ENCODE measurements around the gene C2orf69.

Gene C2orf69

GRCh38 chr2:199955007-199955338 lies 43.9 kb downstream of the C2orf69 start:
- Histone ChIP-seq H3K9me3 (ENCODE audit: low read length) (no peaks in the 10 kb centered on the region), H4K20me1 (ENCODE audit: insufficient read depth, low read length) (no peaks in the 10 kb centered on the region), H3K27me3 (ENCODE audit: insufficient read depth, low read length) (no peaks in the 10 kb centered on the region), H3K4me2 (ENCODE audit: low read length) (peak overlapping the region; percentile 96), H3K9me2 (ENCODE audit: low read depth, low read length) (no peaks in the 10 kb centered on the region), H2AFZ (ENCODE audit: low read length) (no peak overlapping the region; the same call in 1 of the 2 replicates), H3F3A (ENCODE audit: insufficient read depth, low read length) (no peaks in the 10 kb centered on the region), H3K4me1 (ENCODE audit: insufficient read depth, low read length, severe bottlenecking) (peaks cover 41% of the 10 kb centered on the region), H3K27ac (ENCODE audit: low read depth, low read length, poor library complexity, severe bottlenecking) (peak overlapping the region; percentile 67), H3K36me3 (ENCODE audit: insufficient read depth, low read length) (peaks cover 23% of the 10 kb centered on the region), H3K9ac (ENCODE audit: low read length) (peak overlapping the region; percentile 90), H3K79me2 (ENCODE audit: insufficient read depth, low read length) (peaks cover 40% of the 10 kb centered on the region), H3K4me3 (ENCODE audit: low read depth, low read length, poor library complexity, severe bottlenecking) (peak overlapping the region; percentile 99)
- TF ChIP-seq EZH2 (IDR thresholded peaks at IDR 0.05; ENCODE audit: borderline replicate concordance, low read length), result no peak
- no peak for TF ChIP-seq CTCF (IDR thresholded peaks at IDR 0.05; ENCODE audit: low read length)

GRCh38 chr2:199955339-199956061 lies 44.4 kb downstream of the C2orf69 start, which contains the start of the genes MAIP1 and TYW5:
MAIP1 (plus strand) TSS chr2:199955582; CDS start chr2:199955799, 217 bp downstream.
TYW5 (minus strand) TSS chr2:199955491; CDS start chr2:199955470, 21 bp downstream.
- Histone ChIP-seq H3K79me2 (ENCODE audit: insufficient read depth, low read length) (peaks cover 40% of the 10 kb centered on the region), H3K9me3 (ENCODE audit: low read length) (no peaks in the 10 kb centered on the region), H3K9me2 (ENCODE audit: low read depth, low read length) (no peaks in the 10 kb centered on the region), H3K27me3 (ENCODE audit: insufficient read depth, low read length) (no peaks in the 10 kb centered on the region), H3K36me3 (ENCODE audit: insufficient read depth, low read length) (peaks cover 26% of the 10 kb centered on the region), H3K4me3 (ENCODE audit: low read depth, low read length, poor library complexity, severe bottlenecking) (peak within 1 kb of the TSS; percentile 99), H3K9ac (ENCODE audit: low read length) (peak within 1 kb of the TSS; percentile 90), H3K4me2 (ENCODE audit: low read length) (peak within 1 kb of the TSS; percentile 96), H2AFZ (ENCODE audit: low read length) (peak within 1 kb of the TSS; percentile 35), H3K27ac (ENCODE audit: low read depth, low read length, poor library complexity, severe bottlenecking) (peak within 1 kb of the TSS; percentile 67), H3F3A (ENCODE audit: insufficient read depth, low read length) (no peaks in the 10 kb centered on the region), H3K4me1 (ENCODE audit: insufficient read depth, low read length, severe bottlenecking) (peaks cover 41% of the 10 kb centered on the region), H4K20me1 (ENCODE audit: insufficient read depth, low read length) (no peaks in the 10 kb centered on the region)
- TF ChIP-seq CTCF (IDR thresholded peaks at IDR 0.05; ENCODE audit: low read length) (peak; percentile 22; the same call in 1 of the 2 replicates), EZH2 (IDR thresholded peaks at IDR 0.05; ENCODE audit: borderline replicate concordance, low read length) (no peak)

GRCh38 chr2:199956062-199956380 lies 44.9 kb downstream of the C2orf69 start:
- H3K4me1 ChIP-seq (ENCODE audit: insufficient read depth, low read length, severe bottlenecking), result peaks cover 41% of the 10 kb centered on the region
- H3K27ac ChIP-seq (ENCODE audit: low read depth, low read length, poor library complexity, severe bottlenecking), result peak overlapping the region; percentile 67
- H3F3A ChIP-seq (ENCODE audit: insufficient read depth, low read length), result no peaks in the 10 kb centered on the region
- H4K20me1 ChIP-seq (ENCODE audit: insufficient read depth, low read length), result no peaks in the 10 kb centered on the region
- peak overlapping the region; percentile 90 for H3K9ac ChIP-seq (ENCODE audit: low read length)
- H3K79me2 ChIP-seq (ENCODE audit: insufficient read depth, low read length), result peaks cover 40% of the 10 kb centered on the region
- no peaks in the 10 kb centered on the region for H3K9me2 ChIP-seq (ENCODE audit: low read depth, low read length)
- H3K4me2 ChIP-seq (ENCODE audit: low read length), result peak overlapping the region; percentile 96
- peak overlapping the region; percentile 99 for H3K4me3 ChIP-seq (ENCODE audit: low read depth, low read length, poor library complexity, severe bottlenecking)
- H3K36me3 ChIP-seq (ENCODE audit: insufficient read depth, low read length), result peaks cover 29% of the 10 kb centered on the region
- no peaks in the 10 kb centered on the region for H3K9me3 ChIP-seq (ENCODE audit: low read length)
- H3K27me3 ChIP-seq (ENCODE audit: insufficient read depth, low read length), result no peaks in the 10 kb centered on the region
- TF ChIP-seq EZH2 (IDR thresholded peaks at IDR 0.05; ENCODE audit: borderline replicate concordance, low read length) (no peak), CTCF (IDR thresholded peaks at IDR 0.05; ENCODE audit: low read length) (no peak)
- H2AFZ ChIP-seq (ENCODE audit: low read length), result peak overlapping the region; percentile 35; the same call in 1 of the 2 replicates

All from OCI-LY1 (cell line).